Activated CD4-positive, alpha-beta T cell treated with anti-CD3 and anti-CD28 coated beads for 4 hours (primary cell): Measurements from ENCODE around the gene AOX1.
"Not testable (repeated sequence)": the region's sequence is repeated elsewhere in the genome, so short reads cannot be mapped to it uniquely, and the experiment has no call there.

Source experiments
- DNase-seq, 2 donors: peaks; one replicate each; pipeline ENCODE4 v3.0.0-alpha.2; 2020

AOX1 gene

GRCh38 chr2:200603972-200604371 lies 18.2 kb downstream of the AOX1 start:
- no peak for DNase-seq

- no peak for DNase-seq
These were observed 18.9 kb downstream of the AOX1 start for GRCh38 chr2:200604571-200605255.

- no peak for DNase-seq
These were observed 22.7 kb downstream of the AOX1 start for GRCh38 chr2:200608341-200609027.

- DNase-seq, result no peak
These were observed 23.3 kb downstream of the AOX1 start for GRCh38 chr2:200609028-200609614.

- not testable (repeated sequence) for DNase-seq
These were observed 24.4 kb downstream of the AOX1 start for GRCh38 chr2:200610217-200610616.

- DNase-seq, result no peak
These were observed 27.9 kb downstream of the AOX1 start for GRCh38 chr2:200613692-200614091.

GRCh38 chr2:200614249-200614648 lies 28.4 kb downstream of the AOX1 start:
- DNase-seq, result no peak

- DNase-seq, result no peak
These were observed 29.4 kb downstream of the AOX1 start for GRCh38 chr2:200615247-200615646.

GRCh38 chr2:200616193-200616592 lies 30.4 kb downstream of the AOX1 start:
- no peak for DNase-seq

GRCh38 chr2:200616656-200617055 lies 30.8 kb downstream of the AOX1 start:
- DNase-seq, result no peak

- DNase-seq, result no peak
These were observed 31.6 kb downstream of the AOX1 start for GRCh38 chr2:200617156-200618053.

- DNase-seq, result no peak
These were observed 32.2 kb downstream of the AOX1 start for GRCh38 chr2:200618054-200618419.

GRCh38 chr2:200618590-200619021 lies 32.8 kb downstream of the AOX1 start:
- no peak for DNase-seq

- DNase-seq, result no peak
These were observed 33.5 kb downstream of the AOX1 start for GRCh38 chr2:200619279-200619678.

GRCh38 chr2:200620606-200621390 lies 35.0 kb downstream of the AOX1 start:
- no peak for DNase-seq

GRCh38 chr2:200622106-200622505 lies 36.3 kb downstream of the AOX1 start:
- DNase-seq, result no peak

- DNase-seq, result no peak
These were observed 38.2 kb downstream of the AOX1 start for GRCh38 chr2:200624026-200624425.

- DNase-seq, result no peak
These were observed 38.8 kb downstream of the AOX1 start for GRCh38 chr2:200624658-200625057.

GRCh38 chr2:200625282-200625681 lies 39.5 kb downstream of the AOX1 start:
- no peak for DNase-seq

- no peak for DNase-seq
These were observed 40.1 kb downstream of the AOX1 start for GRCh38 chr2:200625958-200626363.

GRCh38 chr2:200627110-200627770 lies 41.4 kb downstream of the AOX1 start:
- DNase-seq, result no peak

- not testable (repeated sequence) for DNase-seq
These were observed 42.6 kb downstream of the AOX1 start for GRCh38 chr2:200628461-200628860.
